Kidney capillary endothelial cell (primary cell): ENCODE data around the gene SYNDIG1.

Source experiments
- DNase-seq: peaks from one replicate; pipeline ENCODE4 v3.0.0-alpha.2; 2018; ENCODE audit warnings: low spot score

Gene SYNDIG1

DNA sequence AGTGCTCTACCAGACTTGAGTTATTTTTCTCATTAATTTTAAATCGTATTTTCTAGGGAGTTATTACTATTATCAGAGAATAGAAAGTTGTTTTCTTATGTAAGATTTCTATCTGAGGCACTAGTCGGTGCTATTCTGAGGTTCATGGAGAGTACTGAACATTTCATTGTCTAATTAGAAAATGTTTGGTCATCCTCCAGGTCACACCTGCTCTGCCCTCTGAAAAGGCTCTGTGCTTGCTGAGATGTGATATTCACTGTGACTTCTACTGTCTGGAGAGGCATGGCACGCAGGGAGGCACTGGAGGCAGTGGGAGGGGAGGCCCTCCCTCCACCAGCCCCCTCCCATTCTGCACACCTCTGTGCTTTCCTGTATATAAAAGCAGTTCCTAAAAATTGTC is 3.0 kb downstream of the SYNDIG1 start:
- no peak for DNase-seq

DNA sequence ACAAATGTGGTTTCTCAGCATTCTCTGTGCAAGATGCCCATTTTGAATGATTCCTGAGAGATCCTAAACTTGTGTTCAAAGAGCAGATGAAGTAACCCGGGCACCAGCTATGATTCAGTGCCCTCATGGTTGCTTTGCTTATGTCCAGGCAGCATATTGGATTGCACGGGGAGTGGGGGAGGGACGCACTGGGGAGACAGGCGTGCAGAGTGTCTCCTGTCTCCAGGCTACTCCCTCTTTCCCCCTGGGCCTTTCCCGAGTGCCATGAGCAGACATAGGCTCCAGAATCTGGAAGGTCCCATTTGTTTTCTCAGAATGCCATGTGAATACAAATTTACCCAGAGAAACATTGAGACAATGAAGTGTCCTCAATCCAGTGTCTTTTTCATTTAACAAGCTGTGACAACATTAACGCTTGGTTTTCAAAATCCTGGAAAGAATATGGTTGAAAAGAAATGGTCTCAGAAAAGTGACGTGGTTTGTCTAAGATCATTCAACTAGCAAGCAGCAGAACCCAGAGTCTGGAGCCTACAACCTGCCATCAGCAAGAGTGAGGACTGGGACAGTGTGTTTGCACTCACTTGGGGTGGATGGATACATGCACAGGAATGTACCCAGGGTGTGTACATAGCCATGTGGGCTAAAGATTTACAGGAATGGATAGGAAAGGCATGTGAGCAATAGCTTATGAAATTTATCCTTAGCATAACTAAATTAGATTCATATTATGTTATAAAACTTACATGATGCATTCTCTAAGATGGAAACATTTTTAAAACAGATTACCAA is 4.2 kb downstream of the SYNDIG1 start:
- DNase-seq = no peak

DNA sequence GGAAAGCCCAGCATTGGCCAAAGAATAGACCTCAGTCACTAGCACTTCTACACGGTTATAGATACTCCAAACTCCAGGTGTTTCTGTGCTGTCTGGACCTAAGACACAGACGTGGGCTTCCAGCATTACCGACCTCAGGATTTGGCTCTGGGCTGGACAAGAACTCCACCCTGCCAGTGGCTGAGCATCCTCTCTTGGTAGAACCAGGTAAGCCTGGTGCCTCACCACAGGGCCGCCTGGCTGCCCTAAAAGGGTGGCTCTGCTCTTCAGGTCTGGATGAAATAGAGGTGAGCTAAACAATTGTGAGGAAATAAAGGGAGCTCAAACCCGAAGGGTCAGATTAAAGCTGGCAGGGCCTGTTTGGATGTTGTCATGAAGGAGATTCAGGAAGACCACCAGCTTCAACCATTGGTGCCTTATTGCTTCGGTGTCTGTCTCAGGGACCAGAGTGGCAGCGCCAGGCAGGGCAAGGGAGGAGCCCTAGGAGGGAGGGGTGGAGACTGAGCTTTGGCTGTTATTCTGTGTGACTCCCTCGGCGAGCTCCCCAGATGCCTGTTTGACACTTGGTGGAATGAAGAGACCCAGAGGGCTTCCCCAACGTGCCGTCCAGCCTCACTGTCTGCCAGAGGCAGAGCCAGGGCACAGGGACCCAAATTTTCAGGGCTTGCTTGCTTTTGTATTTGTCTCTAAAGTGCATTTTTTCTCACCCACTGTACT is 8.6 kb downstream of the SYNDIG1 start:
- DNase-seq = no peak

DNA sequence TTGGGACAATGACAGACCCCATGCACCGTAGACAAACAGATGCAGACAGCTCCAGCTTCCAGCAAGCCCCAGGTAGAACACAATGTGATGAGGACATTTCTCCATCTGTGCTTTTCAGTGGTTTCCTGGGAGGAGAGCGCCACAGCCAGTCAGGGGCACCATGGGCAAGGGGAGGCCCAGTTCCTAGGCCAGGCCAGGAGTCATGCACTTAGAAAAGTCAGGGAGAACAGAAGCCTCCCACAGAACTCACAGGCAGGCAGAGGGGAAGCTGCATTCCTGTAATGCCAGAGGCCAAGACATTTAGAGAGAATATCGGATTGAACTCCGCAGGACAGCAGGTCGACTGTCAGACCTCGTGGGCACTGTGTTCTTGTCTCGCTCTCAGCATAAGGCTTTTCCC is 9.2 kb downstream of the SYNDIG1 start:
- no peak for DNase-seq

DNA sequence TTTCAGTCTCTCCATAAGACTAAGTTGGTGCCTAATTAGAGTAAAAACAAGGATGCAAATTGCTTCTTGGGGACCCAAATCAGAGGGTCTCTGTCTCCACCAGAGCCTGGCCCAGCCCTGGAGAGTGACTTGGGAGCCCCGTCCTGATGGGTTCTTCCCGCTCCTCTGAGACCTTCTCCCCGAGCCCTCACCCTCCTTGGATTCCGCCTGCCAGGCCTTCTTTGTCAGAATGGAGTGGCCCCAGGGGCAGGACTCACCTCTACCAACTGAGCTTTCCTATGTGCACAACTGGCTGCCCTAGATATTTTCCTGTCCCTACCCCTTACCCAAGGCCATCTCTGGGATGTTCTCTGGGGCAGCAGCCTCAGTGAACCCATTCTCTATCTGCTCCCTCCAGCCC is 9.7 kb downstream of the SYNDIG1 start:
- DNase-seq = no peak

DNA sequence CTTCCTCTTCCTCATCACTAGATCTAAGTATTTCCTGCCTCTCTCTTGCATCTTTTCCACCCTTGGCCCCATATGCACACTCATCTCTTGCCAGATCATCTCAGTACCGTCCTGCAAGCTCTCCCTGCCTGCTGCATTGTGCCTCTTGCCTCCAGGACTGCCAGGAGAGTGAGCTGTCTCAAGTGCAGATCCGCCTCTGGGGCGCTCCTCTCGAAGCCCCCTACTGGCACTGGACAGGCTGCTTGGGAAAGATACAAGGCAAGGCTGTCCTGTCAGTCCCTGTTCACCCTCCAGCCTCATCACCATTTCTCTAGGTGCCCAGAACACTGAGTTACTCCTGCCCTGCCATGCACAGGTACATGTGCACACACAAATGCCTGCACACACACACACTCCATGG is 10.2 kb downstream of the SYNDIG1 start:
- no peak for DNase-seq

DNA sequence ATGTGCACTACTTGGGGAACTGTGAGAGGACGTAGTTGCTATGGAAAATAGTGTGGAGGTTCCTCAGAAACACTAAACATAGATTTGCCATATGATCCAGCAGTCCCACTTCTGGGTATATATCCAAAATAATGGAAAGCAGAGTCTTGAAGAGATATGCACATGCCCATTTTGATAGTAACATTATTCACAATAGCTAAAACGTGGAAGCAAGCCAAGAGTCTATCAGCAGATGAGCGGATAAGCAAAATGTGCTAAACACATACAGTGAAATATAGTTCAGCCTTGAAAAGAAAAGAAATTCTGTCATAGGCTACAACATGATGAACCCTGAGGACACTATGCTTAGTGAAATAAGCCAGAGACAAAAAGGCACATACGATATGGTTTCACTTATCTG is 11.1 kb downstream of the SYNDIG1 start:
- DNase-seq = no peak

DNA sequence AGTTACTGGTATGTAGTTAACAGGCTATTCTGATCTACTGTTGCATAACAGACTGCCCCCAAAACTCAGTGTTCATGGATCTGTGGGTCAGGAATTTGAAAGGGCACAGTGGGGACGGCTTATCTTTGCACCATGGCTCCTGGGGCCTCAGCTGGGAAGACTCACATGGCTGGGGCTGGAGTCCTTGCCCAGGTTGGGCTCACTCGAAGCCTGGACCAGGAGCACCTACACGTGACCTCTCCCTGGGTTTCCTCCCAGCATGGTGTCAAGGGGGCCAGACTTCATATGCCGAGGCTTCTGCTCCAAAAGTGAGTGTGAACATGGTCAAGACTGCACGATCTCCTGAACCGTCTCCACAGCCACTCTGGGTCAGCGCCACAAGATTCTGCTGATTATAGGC is 11.7 kb downstream of the SYNDIG1 start:
- no peak for DNase-seq

DNA sequence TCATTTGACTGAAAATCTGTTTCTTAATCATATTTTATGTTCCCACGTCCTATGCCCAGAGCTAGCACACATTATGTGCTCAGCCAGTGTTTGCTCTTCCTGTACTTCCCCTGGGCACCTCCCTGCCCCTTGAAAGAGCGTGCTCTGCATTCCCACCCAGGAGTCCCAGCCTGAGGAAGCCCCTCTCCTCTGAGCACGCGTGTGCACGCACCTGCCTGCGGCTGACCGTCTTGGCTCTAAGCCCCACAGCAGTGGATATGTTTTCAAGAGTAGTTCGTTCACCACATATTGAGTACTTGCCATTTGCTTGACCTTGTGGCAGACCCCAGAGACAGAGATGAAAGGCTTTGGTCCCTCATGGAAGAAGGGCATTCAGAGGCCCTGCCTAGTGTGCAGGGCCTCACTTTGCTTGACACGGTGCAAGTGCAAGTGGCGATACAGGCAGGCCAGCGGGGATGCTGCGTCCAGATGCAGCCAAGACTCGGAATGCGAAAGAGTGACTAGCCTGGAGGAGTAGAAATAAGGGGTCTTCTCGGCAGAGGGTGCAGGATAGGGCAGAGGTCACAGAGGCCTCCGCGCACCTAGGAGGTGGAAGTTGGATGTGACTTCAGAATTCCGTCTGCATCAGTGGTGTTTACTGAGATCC is 14.1 kb downstream of the SYNDIG1 start:
- DNase-seq = no peak

DNA sequence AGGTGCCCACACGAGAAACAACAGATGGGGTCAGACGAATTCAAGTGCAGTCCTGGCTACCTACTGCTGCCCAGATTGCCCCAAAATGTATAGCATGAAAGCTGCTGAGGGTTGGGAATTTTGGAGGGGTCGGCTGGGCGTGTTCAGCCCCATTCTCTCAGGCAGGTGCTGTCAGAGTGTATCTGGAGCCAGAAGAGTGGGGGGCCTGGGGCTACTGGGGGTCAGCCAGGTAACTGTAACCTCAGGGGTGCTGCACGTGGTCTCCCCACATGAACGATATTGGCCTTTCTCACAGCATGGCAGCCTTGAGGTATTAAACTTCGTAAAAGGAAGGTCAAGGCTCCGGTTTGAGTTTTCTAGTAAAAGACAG is 14.6 kb downstream of the SYNDIG1 start:
- no peak for DNase-seq

DNA sequence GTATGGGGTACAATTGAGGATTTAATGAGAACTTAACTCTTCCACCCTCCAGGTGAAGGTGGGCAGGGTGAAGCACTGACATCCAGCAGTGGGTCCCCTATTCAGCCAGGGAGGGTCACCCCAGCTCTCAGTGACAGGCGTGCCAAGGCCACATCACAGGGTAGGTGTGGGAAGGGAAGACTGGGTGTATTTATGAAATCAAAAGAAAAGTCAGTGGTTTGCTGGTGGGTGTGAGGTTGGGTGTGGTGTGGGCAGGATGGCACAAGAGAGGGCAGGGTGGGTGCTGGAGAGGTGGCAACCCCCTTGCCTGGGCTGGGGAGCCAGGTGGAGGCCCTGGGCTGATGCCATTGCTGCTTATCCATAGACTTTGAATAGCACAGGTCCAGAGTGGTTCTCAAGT is 16.6 kb downstream of the SYNDIG1 start:
- DNase-seq = no peak

DNA sequence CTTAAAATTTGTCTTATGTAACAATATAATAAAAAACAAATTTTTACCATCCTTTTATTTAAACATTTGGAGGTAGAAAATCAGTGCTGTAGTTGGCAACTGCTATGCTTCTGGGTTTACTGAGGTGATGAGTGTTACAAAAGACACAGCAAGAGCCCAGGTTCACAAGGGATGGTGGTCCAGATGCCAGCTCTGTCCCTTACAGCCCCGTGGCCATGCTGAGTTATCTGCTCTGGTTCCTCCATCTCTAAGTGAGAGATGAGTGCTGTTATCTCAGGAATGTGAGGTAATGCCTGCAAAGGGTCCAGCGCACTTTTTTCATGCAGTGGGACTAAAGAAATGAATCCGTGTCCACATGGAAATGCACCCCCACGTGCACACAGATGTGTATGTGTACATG is 17.8 kb downstream of the SYNDIG1 start:
- no peak for DNase-seq

DNA sequence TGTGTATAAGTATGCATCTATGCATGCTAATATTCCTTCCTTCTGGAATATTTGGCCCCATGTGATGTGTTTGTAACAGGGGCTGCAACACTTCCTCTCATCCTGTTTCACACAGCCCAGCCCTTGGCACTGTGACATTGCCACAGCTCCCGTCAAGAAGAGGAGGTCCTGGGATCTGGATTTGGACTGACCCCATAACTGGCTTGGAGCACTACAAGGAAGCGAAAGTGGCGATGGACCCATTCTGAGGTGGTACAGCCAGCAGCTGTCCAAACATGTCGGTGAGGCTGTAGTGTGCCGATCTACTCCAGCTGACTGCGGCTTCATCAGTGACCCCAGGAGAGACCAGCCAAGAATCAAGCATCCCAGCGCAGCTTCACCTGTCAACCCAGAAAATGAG is 18.2 kb downstream of the SYNDIG1 start:
- DNase-seq = no peak

DNA sequence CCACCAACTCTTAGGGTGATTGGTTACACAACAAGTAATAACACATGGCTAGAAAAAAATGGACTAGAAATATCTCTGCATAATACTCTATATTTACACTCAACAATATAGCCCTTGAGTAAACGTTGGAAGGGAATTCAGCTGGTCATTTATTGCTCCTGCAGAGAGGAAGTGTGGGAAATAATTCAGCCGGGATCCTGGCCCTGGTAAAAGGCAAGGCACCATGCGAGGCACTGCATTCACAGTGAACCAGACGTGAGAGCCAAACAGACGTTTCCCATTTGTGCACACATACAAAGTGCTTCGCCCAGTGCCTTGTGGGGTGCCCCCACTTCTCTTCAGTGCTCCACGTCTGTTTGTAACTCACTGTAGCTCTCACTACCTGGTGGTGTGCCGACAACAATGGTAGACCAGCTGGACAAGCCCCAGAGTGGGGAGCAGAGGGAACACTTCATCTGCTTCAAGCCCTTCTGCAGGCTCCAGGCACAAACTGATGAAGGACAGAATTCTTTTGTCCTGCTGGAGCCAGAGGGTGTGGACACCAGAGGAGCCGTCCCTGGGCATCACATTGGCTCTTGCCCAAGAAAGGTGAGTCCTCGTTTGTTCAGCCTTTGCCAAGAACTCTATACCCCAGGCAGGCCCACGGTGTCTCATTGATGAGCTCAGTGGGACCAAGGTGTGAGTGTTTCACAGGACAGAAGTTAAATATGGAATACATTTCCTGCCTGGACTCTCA is 18.8 kb downstream of the SYNDIG1 start:
- DNase-seq = no peak

DNA sequence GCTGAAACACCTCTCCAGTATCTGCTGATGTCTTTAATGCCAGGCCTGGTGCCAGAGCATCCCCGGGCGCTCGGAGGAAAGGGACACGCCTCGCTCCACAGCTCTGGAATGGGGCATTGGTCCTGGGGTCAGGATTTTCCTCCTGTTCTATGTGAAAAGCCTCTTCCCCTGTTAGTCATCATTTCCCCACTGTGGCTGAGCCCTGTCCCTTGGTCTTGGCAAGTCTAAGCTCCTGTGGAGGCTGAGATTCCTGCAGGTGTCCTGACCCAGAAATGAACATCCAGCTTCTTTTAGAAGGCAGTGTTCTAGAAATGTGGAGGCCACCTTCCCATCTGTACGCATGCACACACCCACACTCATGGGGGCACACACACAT is 19.4 kb downstream of the SYNDIG1 start:
- no peak for DNase-seq

DNA sequence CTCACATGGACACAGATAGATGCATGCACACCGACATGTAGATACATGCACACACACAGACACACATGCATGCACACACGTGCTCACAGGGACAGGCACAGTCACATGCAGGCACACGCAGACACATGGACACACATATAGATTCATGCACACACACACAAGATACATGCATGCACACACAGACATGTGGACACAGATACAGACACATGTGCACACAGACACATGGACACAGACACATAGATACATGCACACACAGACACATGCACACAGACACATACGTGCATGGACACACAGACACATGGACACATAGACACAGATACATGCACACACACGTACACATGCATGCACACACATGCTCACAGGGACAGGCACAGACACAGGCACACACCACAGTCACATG is 19.8 kb downstream of the SYNDIG1 start:
- no peak for DNase-seq

DNA sequence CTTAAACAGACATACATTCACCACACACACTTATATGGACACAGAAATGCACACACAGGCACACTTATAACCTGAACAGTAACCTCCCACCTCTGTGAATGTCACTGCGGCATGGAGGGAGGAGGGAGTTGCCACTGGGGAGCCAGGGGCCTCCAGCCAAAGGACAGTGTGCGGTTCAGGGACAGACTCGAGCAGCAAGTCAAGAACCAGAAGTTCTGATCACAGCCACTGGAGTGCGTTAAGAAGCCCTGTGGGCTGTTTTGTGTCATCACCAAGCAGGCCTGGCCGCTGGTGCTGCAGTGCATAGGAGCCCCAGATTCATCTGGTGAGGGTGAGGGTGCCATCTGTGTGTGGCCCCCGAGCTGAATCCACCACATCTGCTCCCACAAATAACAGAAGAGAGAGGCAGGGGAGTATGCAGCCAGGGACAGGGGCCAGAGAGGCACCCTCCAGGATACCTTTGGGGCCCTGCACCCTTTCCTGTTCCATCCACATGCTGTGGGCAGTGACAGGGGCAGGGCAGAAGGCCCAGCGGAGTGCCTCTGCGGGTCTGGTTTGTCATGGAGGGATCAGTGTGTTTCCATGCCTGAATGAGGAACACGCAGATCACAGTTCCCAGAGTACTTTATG is 20.3 kb downstream of the SYNDIG1 start:
- no peak for DNase-seq

DNA sequence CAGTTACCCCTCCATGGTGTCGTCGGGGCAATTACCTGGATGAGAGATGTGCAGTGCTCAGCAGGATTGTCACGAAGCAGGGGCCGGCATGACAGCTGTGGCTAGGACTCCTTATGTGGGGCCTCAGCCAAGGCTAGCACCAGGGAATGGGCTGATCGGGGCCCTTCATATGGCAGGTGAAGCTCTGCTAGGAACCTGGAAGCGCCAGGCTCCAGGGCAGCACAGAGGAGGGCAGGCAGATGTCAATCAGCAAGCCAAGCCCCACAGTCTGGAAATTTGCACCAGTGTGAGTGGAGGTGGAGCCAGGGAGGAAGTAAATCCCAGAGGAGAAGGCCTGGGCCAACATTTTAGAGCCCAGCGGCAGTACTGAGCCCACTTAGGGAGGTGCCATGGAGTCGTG is 21.2 kb downstream of the SYNDIG1 start:
- DNase-seq = no peak

DNA sequence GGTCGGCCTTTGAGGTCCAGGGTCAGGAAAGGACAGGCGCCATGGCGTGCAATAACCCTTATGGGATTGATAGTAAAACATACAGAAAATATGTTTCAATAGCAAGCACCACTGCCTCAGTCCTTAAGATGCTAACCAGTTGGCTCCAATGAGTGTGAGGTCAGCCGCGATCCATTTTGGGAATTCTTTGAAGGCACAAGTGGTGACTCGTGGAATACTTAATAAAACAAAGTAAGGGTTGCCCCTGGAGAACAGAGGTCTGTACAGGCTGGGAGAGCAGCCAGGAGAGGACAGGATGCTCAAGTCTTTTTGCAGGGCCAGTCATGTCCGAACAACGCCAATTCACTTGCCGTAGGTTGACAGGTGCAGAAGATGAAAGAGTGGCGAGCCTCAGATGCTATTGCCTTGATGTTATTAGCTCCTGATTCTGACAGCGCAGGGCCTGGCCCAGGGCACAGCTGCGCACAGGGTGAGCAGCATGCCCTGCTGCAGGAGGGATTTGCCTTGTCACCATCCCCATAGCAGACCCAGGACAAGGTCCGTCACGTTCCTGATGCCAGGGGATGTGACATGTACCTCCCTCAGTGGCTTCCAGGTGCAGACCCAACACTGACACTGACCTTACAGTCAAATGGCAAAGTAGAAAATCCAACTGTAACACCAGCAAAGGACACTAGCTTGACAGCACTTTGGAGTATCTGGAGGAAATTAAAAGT is 21.8 kb downstream of the SYNDIG1 start:
- DNase-seq = no peak

DNA sequence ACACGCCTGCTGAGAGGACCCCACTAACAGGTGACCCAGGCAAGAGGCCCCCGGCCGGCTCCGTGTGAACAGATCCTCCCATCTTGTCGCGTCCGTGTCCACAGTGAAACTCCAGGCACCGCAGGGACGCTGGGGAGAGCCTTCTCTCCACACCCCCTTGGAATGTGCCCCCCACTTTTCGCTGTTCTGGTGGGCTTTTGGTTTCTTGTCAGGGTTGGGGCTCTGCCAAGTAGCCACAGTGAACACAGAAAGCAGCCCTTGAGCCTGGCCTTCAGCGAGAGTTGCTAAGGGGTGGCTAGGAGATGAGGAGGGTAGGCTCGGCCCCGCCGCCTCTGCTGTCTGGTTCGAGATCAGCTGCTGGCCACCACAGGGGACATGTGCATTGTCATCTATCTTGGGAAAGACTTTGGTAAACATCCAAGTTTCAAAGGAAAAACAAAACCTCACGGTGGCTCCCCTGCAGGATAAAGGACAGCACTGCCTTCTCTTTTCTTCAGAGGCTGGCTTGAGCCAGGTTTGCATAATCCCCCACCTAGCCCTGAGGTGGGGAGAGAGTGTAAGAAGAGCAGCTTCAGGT is 22.7 kb downstream of the SYNDIG1 start:
- no peak for DNase-seq

DNA sequence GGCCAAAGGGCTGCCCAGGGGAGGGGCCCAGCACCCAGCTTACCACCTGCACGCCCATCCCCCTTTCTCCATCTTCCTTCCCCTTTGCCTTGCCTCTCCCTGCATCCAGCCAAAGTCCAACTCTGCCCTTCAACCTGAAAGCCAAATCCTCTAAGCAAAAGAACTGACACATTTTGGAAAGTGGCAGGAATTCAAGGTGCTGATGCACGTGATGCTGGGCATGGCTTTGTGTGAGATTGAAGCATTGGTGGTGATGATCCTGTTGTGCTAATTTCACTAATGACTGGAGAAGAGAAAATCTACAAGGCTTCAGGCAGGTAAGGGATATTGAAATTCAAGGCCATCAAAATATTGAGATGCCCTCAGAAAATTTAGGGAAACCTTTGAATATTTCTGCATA is 23.3 kb downstream of the SYNDIG1 start:
- no peak for DNase-seq
